NCI-H2227 (cell line): ENCODE data around the gene PYGO2.

ENCODE experiments used
- DNase-seq: peaks from one replicate; lab custom pipeline; 2025; ENCODE audit not compliant: unreplicated experiment; lab: John Stamatoyannopoulos, UW

Gene PYGO2

DNA sequence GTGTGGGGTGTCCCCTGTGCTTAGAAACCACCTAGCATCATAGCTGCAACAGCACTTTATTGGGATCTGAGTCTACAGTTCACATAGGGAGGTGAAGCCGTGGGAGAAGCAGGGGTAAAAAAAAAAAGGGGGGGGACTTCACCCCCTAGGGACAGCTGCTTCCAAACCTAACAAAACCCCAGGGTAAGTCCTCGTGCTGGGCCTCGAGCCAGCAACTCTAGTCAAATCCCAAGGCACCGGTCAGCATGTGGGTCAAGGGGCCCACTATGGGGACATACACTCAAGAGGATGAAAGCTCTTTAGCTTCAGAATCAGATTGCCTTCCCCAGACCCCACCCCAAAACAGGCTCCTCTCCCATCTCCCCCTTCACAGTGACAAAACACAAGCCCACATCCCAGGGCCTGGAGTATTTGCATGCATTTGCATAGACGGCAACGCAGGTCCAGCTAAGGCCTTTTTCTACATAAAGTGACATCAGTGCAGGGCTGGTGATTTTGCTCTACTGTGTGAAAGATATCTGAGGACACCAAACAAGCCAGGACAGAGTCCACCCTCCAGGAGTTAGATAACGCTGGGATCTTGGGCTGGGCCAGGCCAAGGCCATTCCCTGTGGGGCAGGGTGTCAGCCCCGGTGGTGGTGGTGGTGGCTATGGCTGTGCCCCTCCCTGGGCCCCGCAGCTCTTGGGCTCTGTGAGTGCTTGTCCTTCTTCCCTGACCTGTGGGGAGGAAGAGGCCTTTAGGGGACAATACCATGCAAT, 17.0 kb downstream of the PYGO2 start:
- DNase-seq, result no peak

DNA sequence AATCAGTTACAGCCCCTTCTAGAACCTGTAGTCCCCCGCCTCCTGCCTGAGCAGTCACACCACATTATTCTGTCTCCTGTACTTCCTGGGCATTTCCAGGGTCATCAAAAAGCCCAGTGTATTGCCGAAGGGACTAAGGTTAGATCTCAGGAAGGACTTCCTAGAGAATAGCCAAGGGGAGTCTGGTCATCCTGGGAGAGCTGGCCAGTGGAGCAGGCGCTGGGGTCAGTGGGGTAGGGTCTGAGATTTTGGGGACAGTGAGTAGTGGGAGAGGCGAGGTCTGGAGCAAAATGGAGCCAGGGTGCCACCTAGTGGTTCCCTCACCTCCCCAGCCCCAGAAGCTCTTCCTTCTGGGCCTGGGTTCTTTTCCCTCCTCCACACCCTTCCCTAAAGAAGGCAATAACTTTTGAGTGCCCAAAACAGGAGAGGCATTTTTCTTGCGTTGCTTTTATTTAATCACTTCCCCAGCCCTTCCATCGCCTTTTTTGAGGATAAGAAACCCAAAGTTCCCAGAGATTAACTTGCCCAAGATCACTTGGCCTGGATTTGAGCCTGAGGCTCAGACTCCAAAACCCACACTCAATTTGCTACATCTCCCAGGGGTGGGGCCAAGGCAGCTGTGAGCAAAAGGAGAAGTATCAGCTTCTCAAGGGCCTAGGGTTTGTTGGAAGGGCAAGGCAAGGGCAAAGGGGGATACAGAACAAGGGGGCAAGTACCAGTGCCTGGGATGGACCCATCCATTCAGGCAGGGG, 17.8 kb downstream of the PYGO2 start:
- DNase-seq, result peak; percentile 59

DNA sequence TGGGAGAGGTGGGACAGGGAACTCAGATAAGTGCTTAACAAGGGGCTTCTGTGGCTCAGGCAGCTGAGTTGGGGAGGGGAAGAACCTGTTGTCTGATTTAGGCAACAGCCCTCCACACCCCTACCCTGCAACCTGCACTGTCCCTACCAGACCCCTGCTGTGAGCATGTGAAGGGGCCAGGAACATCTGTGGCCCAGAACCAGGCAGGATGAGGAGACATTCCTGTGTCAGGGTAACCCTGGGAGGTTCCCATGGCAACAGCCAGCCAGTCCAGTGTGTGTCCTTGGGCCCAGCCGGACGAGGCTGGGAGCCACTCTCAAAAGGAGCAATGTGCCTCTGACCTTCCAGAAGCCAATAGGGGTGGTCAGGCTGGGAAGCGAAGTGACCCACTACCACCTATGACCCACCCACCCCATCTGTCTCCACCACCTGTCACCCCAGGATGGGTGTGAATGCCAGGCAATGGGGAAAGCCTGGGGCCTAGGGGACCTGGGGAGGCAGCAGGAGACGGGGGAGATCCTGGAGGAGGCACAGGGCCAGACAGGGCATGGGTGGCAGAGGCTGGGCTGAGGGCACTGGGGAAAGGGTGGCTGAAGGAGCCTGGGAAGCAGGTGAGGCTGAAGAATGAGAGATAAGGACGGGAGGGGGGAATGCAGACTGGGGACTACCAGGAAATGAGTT, 20.1 kb downstream of the PYGO2 start:
- peak; percentile 43 for DNase-seq

DNA sequence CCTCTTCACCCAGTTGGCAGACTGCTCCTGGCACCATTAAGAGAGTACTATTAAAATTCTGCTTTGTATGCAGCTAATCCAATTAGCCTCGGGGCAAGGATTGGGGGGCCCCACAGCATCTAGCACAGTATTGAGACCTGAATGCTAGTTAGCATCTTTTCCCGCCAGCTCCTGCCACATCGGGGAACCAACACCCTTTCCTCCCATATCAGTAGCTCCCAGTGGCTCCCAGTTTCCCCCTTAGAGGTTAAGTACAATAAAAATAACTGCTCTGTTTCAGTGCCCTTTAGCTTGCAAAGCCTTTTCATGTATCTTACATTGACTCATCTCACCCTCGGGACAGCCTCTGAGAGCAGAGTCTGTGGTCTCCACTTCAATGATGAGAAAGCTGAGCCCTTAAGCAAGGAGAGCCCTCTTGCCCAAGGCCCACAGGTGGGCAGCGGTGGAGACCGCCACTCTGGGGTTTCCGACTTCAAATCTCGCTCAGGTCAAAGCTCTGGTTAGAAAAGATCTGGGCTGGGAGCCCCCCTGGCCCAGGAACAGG, 20.9 kb downstream of the PYGO2 start:
- no peak for DNase-seq

DNA sequence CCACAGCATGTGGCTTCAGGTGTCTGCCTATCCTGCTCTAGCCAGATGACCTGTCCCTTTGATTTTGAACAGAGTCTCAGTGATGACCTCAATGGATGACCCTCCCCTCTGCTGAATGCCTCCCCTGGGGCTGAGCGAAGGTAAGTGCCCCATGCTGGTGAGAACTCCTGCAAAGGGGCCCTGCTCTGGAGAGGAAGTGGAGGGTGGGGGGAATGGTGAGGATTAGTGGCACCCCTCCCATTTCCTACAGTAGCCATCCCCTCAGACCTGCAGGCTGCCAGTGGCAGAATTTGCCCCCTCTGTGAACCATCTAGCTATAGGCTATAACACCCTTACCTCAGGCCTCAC, 21.4 kb downstream of the PYGO2 start:
- no peak for DNase-seq

DNA sequence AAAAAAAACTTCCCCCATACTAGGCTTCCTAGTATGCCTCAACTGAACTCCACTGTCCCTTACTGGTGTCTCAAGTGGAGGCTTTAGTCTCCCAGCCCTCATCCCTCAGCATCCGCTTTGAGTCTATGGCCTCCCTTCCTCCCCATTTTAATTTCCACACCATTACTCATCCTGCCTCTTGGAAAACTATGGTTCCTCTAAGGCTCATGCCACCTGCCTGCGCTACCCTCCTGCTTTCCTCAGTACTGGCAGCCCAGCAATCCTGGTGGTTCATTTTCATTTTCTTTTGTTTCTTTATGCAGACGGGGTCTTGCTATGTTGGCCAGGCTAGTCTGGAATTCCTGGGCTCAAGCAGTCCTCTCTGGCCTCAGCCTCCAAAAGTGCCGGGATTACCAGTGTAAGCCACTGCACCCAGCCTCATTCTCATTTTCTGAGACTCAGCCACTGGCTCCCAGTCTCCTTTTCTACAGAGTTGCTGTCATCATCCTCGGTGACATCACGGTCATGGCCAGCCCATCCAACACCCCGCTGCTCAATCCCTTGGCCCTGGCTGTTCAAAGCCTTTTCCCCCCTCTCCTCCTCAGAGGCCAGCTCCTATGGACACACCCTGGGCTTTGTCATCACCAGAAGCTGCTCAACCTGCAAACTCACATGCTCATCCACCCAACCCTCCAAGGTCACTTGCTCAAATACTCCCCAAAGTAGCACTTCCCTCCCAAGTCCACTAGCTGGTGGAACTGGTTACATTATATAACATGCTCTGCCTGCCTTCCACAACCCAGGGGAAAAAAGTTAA, 22.8 kb downstream of the PYGO2 start:
- no peak for DNase-seq

DNA sequence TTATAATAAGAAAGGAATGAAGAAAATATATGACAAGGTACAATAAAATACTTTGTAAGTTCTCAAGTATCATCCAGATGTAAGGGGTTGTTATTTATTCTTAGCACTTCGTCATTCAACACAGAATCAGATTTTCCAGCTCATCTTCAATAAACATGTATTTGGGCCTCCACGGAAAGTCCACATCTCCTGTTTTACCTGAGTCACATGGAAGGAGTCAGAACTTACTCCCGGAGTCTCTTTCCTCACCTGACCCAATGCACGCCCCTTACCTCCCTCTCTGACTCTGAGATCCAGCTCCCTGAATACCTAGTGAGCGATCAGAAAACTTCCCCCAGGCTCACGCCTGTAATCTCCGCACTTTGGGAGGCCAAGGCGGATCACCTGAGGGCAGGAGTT, 23.6 kb downstream of the PYGO2 start:
- no peak for DNase-seq

DNA sequence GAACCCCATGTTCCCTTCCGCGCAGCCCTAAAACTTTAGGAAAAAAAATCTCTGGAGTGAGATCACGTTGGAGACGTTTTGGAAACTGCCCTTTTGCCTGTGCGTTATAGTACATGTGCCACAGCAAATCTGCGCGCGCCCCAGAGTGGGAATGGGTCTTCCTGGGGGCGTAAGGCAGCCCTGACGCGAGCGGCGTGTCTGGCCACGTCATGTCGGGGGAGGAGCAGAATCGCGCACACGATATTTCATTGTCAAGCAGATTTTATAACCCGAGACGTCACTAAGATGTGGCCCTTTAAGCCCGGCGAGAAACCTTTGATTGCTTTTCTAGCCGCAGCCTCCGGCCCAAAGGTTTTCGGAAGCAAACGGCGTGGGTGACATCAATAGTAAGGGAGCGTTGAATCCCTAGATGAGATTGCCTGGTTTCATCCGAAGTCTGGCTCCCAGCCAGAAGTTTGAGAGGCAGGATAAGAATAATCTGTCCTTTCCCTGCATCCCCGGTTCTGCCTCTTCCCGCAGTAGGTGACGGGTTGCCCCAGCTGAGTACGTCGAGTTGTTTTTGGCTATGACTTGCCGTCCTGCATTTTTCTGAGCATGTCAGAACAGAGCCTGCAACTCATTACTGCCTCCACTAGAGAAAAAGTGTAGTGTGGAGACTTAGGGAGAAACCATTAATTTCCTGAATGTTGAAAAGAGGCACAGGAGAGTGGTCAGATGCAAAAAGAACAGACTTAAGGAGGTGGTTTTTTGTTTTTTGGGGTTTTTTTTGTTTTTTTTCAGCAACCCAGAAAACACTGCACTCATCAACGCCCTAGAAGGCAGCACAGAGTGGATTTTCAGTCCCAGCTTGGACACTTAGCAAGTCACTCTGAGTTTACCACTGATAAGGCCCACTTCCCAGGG, 24.2 kb downstream of the PYGO2 start:
- DNase-seq, result peak; percentile 94

DNA sequence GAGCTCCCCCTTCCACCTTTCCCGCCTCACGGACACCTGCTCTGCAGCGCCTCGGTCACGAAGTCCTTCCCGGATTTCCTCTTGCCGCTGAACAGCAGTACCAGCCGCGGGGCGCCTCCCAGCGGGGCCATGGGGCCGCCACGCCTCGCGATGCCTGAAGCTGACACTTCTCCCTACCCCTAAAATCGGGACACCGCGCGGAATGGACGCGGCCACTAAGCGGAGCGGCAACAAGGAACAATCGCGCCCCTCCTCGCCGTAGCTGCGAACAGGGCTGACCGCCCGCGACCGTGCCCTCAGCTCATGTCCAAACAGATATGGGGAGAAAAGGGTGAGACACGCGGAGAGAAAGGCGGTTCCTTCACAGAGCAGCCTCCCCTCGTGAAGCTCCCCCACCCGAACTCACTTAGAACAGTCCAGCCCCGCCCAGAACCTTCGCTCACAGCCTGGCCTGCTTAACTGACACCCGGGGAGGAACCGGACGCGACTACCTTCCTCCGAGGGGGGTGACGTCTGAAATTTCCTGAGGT, 25.0 kb downstream of the PYGO2 start, which contains the start of gene PMVK:
Gene PMVK, minus strand, starts transcription at position 165 of the 530 bp plus-strand sequence. Its CDS starts 34 bp downstream, at position 131.
- peak; percentile 96 for DNase-seq

DNA sequence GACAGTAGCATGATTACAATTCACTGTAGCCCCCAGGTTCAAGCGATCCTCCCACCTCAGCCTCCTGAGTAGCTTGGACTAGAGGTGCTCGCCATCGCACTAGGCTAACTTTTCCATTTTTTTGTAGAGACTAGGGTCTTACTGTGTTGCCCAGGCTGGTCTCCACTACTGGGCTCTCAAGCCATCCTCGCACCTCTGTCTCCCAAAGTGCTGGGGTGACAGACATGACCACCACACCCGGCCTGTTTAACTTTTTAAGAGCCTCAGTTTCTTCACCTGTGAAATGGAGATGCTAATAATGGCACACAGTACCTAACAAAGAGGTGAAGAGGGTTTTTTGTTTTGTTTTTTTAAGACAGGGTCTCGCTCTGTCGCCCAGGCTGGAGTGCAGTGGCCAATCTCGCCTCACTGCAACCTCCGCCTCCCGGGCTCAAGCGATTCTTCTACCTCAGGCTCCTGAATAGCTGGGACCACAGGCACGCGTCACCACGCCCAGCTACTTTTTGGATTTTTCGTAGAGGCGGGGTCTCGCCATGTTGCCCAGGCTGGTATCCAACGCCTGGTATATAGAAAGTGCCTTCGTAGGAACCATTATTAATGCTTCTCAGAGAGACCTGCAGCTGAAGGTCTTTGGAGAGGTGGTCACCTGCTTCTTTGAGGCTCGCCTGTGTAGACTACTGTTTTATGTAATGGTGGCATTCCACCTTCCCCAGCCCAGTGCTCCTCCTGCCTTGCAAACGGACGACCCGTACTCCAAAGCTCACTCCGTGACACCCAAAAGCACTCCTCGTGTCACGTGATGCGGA, 25.6 kb downstream of the PYGO2 start:
- no peak for DNase-seq

DNA sequence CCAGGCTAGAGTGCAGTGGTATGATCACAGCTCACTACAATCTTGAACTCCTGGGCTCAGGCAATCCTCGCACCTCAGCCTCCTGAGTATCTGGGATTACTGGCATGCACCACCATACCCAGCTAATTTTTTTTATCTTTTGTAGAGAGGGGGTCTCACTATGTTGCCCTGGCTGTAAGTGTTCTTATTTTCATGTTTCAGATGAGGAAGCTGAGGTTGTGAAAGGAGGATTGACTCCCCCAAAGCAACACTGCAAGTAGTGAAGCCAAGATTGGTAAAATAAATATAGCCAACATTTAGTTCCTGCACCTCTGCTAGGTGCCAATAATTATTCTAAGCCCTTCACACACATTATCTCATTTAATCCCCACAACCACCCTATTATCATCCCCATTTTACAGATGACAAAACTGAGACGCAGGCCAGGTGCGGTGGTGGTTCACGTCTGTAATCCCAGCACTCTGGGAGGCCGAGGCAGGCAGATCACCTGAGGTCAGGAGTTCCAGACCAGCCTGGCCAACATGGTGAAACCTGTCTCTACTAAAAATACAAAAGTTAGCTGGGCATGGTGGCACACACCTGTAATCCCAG, 27.1 kb downstream of the PYGO2 start:
- DNase-seq, result no peak

DNA sequence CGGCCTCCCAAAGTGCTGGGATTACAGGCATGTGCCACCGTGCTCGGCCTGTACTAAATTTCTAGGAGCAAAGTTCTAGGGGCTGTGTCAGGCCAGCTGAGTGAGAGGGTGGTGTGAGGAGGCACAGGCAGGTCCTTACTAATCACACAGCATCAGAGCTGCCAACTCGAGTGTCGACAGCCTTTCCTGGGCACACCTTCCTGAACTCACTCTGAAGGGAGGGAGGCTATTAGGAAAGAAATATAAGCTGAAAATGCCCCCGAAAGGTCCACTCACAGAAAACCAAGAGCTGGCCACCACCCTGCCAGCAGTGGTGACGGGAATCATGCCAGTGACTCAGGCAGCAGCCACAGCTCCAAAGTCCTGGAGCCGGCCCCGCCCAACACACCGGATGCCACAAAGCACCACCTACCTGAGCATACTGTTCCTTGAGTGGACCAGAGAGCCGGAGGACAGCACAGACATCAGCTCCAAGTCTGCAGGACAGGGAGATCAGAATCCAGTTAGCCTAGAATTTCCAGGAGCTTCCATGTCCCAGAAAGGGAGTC, 29.6 kb downstream of the PYGO2 start:
- DNase-seq, result no peak

DNA sequence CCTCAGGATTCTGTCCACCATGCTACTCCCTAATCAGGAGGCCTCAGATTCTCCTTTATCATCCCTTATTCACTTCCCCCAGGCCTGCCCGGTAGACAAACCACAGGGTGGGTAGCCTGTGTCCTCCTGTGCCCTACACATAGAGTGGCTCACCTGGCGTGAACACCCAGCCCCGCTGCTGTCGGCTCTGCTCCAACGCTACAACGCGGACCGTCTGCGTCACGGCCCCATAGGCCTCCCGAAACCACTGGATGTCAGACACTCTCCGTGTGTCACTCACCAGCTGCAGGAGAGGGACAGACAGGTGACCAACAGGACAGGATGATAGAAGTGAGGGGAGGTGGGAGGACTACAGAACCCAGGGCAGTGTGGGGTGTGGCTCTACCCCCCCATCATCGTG, 35.4 kb downstream of the PYGO2 start:
- no peak for DNase-seq

DNA sequence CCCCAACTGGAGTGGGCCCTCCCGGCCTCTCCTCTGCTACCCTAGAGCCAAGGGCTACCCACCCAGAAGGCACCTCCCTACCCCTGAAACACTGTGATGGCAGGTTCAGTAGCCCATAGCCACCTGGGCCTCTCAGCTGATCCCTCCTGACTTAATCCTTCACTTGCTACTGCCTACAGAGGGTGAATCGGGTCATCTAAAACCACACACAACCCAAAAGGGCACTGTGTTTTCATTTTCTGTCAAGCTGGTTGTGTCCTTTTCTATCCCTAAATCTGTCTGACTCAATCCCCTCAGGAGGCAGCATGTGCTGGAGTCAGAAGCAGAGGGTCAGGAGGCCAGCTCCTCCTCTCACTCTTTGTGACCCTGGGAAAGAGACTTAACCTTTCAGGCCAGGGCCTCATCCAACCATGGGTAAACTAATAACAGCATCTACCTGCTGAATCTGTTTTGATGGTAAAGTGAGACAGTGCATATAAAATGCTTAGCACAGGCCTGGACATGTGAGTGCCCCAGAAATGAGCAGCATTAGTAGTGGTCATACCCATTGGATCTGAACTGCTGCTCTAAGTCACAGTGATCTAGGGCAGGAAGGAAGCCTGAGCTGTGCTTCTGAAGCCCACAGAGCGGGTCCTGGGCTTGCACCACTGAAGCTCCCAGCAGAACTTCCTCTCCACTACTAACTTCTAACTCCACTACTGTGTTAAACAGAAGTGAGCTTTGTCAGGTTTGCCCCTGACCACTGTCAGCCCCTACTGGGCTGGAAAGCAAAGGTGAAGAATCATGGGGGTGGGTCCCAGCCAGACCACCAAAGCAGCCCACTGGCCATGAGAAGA, 36.0 kb downstream of the PYGO2 start:
- DNase-seq, result no peak

DNA sequence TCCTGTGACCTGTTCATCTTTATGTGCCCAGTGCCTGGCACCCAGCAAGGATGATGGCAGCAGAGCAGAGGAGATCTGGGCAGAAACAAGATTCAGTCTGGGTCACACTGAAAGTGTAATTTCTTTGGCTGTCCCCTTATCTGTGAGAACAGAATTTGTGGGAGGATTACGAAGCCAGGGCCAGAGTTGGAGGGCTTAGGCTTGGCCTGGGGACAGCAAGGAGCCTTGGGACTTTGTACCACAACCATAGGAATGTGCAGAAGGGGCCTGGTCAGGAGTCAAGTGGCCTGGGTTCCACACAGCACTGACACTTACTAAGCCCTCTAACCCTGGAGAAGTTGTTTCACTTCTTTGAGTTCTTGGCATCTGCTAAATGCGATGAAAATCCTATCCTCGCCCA, 37.9 kb downstream of the PYGO2 start:
- DNase-seq, result no peak

DNA sequence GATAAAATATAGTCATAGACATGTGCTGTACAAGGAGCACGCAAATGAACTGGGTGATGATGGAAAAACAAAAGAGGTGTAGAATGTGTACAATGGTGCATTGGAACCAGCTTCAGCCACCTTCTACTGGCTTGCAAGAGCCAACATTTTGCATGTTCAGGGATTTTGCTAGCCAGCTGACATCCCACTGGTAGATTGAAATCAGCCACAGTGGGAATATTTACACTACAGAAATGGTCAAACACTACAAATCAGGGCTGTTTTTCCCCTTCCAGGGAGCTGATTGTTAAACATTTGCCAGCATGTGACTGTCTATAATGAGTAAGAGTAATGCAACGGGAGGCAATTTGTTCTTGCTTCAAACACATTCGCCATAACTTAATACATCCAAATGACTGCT, 48.3 kb downstream of the PYGO2 start:
- no peak for DNase-seq

DNA sequence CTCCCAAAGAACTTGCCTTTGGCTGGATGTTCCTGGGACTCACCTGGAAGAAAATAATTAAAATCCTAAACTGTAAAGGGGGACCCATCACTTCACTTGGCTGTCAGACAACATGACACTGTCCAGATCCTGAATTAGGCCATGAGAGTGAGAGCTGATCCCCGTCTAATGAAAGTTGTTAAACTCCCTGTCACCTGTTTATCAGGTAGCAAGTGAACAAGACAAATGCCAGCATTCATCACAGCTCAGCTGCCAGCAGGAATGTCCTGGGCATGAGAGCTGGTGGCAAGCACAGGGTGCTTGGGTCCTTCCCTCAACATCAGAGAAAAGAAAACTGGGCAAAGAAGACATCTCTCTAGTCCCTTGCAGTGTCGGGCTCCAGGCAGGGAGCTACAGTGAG, 48.8 kb downstream of the PYGO2 start:
- DNase-seq, result no peak
